Adrenal gland (tissue), 5 donors: ENCODE data around the gene FURIN.

ENCODE experiments used
- POLR2A ChIP-seq, 2 donors: fragments of 450-650 bp; IDR thresholded peaks; one replicate each; pipeline ENCODE4 v1.6.1; 2017; ENCODE audit warnings: antibody characterized with exemption in 2 of 2, mild to moderate bottlenecking in 2 of 2, moderate library complexity in 1 of 2
- TF ChIP-seq, protein P1 (sequence below), 6 experiments: fragments of 450-650 bp in 4 of 6; fragments of 200-600 bp in 2 of 6; sonication (generic) in 1 of 6; IDR thresholded peaks; 1 replicate in 5 of 6; 2 replicates in 1 of 6; pipeline versions ENCODE4 v1.5.1 to v1.8.0; 2016 to 2021; ENCODE audit warnings: antibody characterized with exemption in 6 of 6, mild to moderate bottlenecking in 2 of 6, moderate library complexity in 1 of 6
- donor health status: DM: no; HTN: no; CAD: no.

DNA sequence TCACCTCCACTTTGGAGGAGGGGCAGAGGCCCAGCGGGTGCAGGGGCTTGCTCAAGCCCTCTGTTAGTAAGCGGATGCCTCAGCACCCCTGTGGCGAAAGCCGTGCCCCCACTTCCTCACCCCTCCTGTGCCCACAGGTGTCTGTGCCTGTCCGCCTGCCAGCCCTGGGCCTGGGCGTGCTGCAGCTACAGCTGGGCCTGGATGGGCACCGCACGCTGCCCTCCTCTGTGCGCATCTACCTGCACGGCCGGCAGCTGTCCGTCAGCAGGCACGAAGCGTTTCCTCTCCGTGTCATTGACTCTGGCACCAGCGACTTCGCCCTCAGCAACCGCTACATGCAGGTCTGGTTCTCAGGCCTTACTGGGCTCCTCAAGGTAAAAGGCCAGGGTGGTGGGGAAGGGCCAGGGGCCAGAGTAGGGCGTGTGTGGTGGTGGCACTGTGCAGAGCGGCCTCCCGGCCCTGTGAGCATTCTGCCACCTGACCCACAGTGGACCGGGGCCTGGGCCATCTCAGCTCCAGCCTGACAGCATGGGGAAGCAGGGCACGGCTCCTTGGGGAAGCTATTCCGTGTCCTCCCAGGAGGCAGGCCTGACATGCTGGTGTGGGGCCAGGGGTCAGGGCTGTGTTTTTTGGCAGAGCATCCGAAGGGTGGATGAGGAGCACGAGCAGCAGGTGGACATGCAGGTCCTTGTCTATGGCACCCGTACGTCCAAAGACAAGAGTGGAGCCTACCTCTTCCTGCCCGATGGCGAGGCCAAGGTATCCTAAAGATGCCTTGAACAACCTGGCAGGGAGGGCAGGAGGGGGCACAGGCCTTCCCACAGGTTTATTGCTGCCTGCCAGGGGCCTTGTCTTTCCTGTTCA lies 43.8 kb downstream of the FURIN start:
- TF ChIP-seq, protein P1, sequence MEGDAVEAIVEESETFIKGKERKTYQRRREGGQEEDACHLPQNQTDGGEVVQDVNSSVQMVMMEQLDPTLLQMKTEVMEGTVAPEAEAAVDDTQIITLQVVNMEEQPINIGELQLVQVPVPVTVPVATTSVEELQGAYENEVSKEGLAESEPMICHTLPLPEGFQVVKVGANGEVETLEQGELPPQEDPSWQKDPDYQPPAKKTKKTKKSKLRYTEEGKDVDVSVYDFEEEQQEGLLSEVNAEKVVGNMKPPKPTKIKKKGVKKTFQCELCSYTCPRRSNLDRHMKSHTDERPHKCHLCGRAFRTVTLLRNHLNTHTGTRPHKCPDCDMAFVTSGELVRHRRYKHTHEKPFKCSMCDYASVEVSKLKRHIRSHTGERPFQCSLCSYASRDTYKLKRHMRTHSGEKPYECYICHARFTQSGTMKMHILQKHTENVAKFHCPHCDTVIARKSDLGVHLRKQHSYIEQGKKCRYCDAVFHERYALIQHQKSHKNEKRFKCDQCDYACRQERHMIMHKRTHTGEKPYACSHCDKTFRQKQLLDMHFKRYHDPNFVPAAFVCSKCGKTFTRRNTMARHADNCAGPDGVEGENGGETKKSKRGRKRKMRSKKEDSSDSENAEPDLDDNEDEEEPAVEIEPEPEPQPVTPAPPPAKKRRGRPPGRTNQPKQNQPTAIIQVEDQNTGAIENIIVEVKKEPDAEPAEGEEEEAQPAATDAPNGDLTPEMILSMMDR (IDR thresholded peaks at IDR 0.05), result no peak
- no peak for TF ChIP-seq POLR2A (IDR thresholded peaks at IDR 0.05)
